Measurements from ENCODE around the gene DIP2C. TPM values are rescaled to one million over a fixed set of nuclear protein-coding genes. Genes with fewer than 3 reads are reported as not detected.

The DIP2C gene
- polyA plus RNA-seq, 4 donors: 18.8 to 22.7 (median 20.9) TPM

GRCh38 chr10:562142-562541, 127.3 kb downstream of the DIP2C start:
- no peak for DNase-seq (ENCODE audit: low read depth in 4 of 4, low spot score in 3 of 4)

DNA sequence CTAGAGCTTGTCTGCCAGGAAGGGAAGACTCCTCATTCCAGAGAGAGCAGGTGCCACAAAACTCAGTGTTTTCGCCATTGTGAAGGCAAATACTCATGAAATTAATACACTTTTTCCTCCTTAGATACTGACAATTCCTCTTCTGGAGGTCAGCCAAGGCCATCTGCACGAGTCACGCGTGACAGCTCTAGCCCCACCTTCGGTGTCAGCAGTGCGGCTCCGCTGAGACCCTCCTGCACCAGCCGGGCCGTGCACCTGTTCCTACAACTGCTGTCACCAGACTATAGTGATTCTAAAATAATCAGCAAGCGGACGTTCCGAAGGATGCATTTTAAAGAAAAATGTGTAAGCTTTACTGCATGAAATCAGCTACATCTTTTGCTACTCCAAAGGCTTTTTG, 127.7 kb downstream of the DIP2C start:
- DNase-seq (ENCODE audit: low read depth in 4 of 4, low spot score in 3 of 4): no peak

DNA sequence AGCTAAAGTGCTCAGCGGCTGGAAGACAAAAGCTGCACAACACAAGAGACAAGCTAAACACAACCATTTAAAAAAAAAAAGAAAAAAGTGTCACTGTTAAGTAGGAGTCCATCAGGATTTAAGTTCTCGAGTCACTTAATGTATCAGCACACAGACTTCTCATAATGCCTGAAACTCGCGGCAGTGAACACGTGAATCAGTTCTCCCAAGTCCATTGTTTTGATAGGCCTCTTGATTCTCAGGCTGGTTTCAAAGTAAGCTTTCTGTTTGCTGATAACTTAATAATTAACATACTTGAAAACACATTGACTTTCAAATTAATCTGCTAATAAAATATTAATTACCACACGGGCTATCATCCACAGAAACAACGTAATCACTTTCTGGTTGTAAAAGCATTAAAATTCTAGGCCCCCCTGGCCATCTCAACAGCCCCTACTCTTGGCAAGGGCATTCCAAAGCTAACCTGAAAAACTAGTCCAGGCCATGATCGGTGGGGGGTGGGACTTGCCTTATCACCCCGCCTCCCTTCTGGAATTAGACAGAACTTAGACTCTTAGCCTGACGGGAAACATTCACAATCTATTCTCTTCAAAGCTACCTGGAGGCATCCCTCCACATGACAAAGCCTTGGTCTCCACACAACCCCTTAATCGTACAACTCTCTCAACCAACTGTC, 129.0 kb downstream of the DIP2C start:
- DNase-seq (ENCODE audit: low read depth in 4 of 4, low spot score in 3 of 4): no peak

GRCh38 chr10:559767-560047, 129.8 kb downstream of the DIP2C start:
- no peak for DNase-seq (ENCODE audit: low read depth in 4 of 4, low spot score in 3 of 4)

GRCh38 chr10:558891-559766, 130.3 kb downstream of the DIP2C start:
- DNase-seq (ENCODE audit: low read depth in 4 of 4, low spot score in 3 of 4): no peak

GRCh38 chr10:558364-558763, 131.1 kb downstream of the DIP2C start:
- DNase-seq (ENCODE audit: low read depth in 4 of 4, low spot score in 3 of 4): no peak

DNA sequence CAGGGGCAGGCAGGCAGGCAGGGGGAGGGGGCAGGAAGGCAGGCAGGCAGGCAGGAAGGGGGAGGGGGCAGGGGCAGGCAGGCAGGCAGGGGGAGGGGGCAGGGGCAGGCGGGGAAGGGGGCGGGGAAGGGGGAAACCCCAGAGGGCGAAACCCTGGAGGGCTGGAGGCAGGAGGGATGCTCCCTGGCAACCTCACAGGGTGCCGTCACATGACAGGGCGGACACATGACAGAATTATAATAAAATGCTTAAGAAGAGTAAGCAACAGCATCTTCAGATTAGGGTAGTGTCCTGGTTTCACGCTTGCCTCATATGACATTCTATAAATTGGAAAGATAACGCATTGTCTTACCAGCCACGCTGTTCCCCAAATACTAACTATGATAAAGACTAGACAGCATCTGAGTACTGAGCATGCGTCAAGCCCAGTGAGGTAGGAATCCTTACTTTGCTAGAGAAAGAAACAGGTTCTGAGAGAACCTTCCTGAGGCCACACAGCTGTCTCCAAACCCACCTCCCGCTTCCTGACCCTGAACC, 131.6 kb downstream of the DIP2C start:
- DNase-seq (ENCODE audit: low read depth in 4 of 4, low spot score in 3 of 4): no peak

GRCh38 chr10:556971-557637, 132.4 kb downstream of the DIP2C start:
- DNase-seq (ENCODE audit: low read depth in 4 of 4, low spot score in 3 of 4): no peak

GRCh38 chr10:555682-556350, 133.7 kb downstream of the DIP2C start:
- no peak for DNase-seq (ENCODE audit: low read depth in 4 of 4, low spot score in 3 of 4)

- no peak for DNase-seq (ENCODE audit: low read depth in 4 of 4, low spot score in 3 of 4)
Observed at GRCh38 chr10:555281-555680, 134.2 kb downstream of the DIP2C start.

DNA sequence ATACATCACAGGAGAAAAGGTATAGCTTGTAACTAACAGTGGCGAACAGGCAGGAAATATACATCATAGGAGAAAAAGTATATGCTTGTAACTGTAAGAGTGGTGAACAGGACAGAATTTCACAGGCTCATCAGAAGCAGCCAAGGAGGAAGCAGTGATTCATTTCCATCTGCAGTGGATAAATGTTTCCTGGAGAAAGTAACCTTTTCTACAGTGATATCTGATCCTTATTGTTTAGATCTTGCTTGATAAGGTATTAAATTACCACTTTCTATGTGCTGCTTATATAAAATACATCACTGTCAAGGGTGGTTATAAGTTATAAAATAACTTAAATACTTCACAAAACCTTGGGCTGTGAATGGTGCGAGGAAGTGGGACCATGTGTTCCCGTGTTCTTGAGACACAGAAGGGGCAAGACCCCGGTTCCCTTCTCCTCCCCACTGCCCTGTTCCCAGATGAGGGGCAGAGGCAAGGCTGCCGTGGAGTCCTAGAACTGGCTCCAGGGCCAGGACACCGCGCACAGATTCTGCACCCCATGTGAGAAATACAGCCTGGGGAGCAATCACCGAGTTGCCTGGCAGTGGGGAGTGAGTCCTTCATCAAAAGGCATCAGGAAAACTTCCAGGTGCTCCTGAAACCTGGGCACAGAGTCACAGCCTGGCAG, 135.2 kb downstream of the DIP2C start:
- DNase-seq (ENCODE audit: low read depth in 4 of 4, low spot score in 3 of 4): no peak

DNA sequence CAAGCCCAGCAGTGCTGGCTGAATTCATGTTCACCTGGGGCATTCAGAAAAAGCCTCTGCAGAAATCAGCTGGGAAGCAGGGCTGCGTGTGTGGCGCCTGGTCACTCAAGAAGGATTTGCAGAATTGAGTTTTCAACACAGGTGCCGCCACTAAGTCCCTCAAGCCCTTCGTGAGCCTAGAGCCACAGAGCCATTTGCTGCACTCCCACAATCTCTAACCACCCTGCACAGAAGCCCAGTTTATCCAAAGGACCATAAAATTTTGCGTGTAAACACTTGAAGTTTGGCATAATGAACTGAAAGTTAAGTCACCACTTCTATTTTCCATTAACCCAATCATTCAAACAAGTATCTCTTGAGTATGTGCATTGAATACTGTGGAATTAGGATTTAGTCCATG, 136.2 kb downstream of the DIP2C start:
- DNase-seq (ENCODE audit: low read depth in 4 of 4, low spot score in 3 of 4): no peak

- DNase-seq (ENCODE audit: low read depth in 4 of 4, low spot score in 3 of 4): no peak
Observed at GRCh38 chr10:552679-553078, 136.8 kb downstream of the DIP2C start.

GRCh38 chr10:551373-552252, 137.9 kb downstream of the DIP2C start:
- DNase-seq (ENCODE audit: low read depth in 4 of 4, low spot score in 3 of 4): no peak

GRCh38 chr10:550665-551372, 138.6 kb downstream of the DIP2C start:
- no peak for DNase-seq (ENCODE audit: low read depth in 4 of 4, low spot score in 3 of 4)

GRCh38 chr10:549391-549790, 140.1 kb downstream of the DIP2C start:
- DNase-seq (ENCODE audit: low read depth in 4 of 4, low spot score in 3 of 4): no peak

DNA sequence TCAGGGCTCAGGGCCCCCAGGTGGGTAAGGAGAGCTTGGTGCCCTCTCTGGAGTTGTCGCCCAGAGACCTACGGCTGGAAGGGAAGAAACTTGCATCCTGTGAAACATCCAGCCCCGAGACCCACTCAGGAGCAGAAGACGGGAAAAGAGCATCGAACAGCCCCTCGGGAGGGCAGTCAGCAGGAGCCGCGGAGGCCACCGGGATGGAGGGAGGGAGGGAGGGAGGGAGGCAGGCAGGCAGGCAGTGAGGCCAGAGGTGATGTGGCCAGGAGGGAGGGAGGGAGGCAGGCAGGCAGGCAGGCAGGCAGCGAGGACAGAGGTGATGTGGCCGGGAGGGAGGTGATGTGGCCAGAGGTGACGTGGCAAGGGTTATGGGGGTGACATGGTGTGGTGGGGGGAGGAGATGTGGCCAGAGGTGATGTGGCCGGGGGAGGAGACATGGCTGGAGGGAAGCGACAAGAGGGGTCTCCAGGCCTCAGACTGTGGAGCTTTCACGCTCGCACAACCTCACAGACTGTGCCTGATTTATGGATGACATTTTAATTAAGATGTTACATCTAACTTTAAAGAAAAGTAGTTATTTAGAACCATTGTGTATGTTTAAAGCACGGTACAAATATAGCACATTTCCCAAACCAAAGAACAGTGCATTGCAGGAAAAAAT, 141.1 kb downstream of the DIP2C start:
- no peak for DNase-seq (ENCODE audit: low read depth in 4 of 4, low spot score in 3 of 4)

- no peak for DNase-seq (ENCODE audit: low read depth in 4 of 4, low spot score in 3 of 4)
Observed at GRCh38 chr10:547591-548081, 141.8 kb downstream of the DIP2C start.
